ENCODE data around the gene IL37. TPM values are rescaled to one million over a fixed set of nuclear protein-coding genes. Genes with fewer than 3 reads are reported as not detected.

IL37 gene
- total and polyA plus RNA-seq, 2 experiments from 2014 or later, result not detected

DNA sequence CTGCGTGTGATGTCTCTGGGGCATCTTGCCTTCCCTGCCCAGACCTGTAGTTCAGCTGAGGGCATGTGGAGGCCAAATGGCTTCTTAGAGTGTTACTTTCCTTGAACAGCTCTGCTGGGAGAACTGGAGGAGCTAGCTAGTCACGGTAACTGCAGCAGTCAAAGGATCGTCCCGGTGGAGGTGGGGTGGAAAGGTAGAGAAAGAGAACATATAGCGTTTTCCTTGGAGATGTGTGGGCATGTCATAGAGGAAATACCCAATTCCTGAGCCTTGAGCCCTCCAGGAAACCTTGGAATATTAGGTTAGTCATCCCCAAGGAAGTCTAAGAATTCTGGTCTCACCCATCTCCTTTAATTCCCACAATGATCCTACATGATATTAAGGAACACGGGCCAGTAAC, 33.5 kb upstream of the IL37 start (continued):
- TF ChIP-seq, protein P1, sequence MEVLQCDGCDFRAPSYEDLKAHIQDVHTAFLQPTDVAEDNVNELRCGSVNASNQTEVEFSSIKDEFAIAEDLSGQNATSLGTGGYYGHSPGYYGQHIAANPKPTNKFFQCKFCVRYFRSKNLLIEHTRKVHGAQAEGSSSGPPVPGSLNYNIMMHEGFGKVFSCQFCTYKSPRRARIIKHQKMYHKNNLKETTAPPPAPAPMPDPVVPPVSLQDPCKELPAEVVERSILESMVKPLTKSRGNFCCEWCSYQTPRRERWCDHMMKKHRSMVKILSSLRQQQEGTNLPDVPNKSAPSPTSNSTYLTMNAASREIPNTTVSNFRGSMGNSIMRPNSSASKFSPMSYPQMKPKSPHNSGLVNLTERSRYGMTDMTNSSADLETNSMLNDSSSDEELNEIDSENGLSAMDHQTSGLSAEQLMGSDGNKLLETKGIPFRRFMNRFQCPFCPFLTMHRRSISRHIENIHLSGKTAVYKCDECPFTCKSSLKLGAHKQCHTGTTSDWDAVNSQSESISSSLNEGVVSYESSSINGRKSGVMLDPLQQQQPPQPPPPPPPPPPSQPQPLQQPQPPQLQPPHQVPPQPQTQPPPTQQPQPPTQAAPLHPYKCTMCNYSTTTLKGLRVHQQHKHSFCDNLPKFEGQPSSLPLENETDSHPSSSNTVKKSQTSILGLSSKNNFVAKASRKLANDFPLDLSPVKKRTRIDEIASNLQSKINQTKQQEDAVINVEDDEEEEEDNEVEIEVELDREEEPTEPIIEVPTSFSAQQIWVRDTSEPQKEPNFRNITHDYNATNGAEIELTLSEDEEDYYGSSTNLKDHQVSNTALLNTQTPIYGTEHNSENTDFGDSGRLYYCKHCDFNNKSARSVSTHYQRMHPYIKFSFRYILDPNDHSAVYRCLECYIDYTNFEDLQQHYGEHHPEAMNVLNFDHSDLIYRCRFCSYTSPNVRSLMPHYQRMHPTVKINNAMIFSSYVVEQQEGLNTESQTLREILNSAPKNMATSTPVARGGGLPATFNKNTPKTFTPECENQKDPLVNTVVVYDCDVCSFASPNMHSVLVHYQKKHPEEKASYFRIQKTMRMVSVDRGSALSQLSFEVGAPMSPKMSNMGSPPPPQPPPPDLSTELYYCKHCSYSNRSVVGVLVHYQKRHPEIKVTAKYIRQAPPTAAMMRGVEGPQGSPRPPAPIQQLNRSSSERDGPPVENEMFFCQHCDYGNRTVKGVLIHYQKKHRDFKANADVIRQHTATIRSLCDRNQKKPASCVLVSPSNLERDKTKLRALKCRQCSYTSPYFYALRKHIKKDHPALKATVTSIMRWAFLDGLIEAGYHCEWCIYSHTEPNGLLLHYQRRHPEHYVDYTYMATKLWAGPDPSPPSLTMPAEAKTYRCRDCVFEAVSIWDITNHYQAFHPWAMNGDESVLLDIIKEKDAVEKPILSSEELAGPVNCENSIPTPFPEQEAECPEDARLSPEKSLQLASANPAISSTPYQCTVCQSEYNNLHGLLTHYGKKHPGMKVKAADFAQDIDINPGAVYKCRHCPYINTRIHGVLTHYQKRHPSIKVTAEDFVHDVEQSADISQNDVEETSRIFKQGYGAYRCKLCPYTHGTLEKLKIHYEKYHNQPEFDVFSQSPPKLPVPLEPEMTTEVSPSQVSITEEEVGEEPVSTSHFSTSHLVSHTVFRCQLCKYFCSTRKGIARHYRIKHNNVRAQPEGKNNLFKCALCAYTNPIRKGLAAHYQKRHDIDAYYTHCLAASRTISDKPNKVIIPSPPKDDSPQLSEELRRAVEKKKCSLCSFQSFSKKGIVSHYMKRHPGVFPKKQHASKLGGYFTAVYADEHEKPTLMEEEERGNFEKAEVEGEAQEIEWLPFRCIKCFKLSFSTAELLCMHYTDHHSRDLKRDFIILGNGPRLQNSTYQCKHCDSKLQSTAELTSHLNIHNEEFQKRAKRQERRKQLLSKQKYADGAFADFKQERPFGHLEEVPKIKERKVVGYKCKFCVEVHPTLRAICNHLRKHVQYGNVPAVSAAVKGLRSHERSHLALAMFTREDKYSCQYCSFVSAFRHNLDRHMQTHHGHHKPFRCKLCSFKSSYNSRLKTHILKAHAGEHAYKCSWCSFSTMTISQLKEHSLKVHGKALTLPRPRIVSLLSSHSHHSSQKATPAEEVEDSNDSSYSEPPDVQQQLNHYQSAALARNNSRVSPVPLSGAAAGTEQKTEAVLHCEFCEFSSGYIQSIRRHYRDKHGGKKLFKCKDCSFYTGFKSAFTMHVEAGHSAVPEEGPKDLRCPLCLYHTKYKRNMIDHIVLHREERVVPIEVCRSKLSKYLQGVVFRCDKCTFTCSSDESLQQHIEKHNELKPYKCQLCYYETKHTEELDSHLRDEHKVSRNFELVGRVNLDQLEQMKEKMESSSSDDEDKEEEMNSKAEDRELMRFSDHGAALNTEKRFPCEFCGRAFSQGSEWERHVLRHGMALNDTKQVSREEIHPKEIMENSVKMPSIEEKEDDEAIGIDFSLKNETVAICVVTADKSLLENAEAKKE (CRISPR knock-in tag; IDR thresholded peaks at IDR 0.05), result no peak
- TF ChIP-seq, protein P2, sequence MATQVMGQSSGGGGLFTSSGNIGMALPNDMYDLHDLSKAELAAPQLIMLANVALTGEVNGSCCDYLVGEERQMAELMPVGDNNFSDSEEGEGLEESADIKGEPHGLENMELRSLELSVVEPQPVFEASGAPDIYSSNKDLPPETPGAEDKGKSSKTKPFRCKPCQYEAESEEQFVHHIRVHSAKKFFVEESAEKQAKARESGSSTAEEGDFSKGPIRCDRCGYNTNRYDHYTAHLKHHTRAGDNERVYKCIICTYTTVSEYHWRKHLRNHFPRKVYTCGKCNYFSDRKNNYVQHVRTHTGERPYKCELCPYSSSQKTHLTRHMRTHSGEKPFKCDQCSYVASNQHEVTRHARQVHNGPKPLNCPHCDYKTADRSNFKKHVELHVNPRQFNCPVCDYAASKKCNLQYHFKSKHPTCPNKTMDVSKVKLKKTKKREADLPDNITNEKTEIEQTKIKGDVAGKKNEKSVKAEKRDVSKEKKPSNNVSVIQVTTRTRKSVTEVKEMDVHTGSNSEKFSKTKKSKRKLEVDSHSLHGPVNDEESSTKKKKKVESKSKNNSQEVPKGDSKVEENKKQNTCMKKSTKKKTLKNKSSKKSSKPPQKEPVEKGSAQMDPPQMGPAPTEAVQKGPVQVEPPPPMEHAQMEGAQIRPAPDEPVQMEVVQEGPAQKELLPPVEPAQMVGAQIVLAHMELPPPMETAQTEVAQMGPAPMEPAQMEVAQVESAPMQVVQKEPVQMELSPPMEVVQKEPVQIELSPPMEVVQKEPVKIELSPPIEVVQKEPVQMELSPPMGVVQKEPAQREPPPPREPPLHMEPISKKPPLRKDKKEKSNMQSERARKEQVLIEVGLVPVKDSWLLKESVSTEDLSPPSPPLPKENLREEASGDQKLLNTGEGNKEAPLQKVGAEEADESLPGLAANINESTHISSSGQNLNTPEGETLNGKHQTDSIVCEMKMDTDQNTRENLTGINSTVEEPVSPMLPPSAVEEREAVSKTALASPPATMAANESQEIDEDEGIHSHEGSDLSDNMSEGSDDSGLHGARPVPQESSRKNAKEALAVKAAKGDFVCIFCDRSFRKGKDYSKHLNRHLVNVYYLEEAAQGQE (IDR thresholded peaks at IDR 0.05; ENCODE audit: unreplicated experiment), result no peak
- TF ChIP-seq JUNB (IDR thresholded peaks at IDR 0.05; ENCODE audit: unreplicated experiment), result no peak

DNA sequence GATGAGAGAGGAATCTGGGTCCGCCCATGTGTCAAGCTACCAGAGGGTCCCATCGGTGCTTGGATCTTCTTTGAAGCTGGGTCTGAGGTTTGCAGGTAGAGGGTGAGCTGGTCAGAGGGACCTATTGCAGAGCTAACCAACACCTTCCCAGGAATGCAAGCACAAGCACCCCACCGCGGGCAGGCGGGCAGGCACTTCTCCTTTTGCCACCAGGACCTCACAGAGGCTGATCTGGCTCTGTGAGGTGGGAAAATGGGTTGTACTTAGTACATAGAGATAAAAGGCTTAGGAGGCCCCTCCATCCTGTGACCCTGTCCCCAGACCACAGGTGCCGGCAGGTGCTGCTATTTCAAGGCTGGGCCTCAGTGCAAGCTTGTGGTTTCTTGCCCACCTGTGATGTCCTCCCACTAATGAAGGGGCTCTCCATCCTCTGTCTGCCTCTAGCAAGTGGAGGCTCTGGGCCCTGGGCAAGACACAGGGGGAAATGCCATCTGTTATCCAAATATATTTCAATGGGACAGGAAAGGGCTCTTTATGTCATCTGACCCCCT, 31.4 kb upstream of the IL37 start:
- H3K4me2 ChIP-seq, result no peak overlapping the region
- H3K4me3 Mint-ChIP-seq, result no peak overlapping the region
- TF ChIP-seq, protein P2 (IDR thresholded peaks at IDR 0.05; ENCODE audit: unreplicated experiment), result no peak
- TF ChIP-seq NANOG (IDR thresholded peaks at IDR 0.05; ENCODE audit: borderline replicate concordance) (no peak), EZH2phosphoT487 (IDR thresholded peaks at IDR 0.05; ENCODE audit: unreplicated experiment) (no peak), ZNF331 (CRISPR knock-in tag; IDR thresholded peaks at IDR 0.05; ENCODE audit: low read depth) (no peak), JUNB (IDR thresholded peaks at IDR 0.05; ENCODE audit: unreplicated experiment) (no peak)
- TF ChIP-seq, protein P3, sequence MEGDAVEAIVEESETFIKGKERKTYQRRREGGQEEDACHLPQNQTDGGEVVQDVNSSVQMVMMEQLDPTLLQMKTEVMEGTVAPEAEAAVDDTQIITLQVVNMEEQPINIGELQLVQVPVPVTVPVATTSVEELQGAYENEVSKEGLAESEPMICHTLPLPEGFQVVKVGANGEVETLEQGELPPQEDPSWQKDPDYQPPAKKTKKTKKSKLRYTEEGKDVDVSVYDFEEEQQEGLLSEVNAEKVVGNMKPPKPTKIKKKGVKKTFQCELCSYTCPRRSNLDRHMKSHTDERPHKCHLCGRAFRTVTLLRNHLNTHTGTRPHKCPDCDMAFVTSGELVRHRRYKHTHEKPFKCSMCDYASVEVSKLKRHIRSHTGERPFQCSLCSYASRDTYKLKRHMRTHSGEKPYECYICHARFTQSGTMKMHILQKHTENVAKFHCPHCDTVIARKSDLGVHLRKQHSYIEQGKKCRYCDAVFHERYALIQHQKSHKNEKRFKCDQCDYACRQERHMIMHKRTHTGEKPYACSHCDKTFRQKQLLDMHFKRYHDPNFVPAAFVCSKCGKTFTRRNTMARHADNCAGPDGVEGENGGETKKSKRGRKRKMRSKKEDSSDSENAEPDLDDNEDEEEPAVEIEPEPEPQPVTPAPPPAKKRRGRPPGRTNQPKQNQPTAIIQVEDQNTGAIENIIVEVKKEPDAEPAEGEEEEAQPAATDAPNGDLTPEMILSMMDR (conservative IDR thresholded peaks at IDR 0.05; ENCODE audit: low read depth in 2 of 2), result no peak

More for the DNA sequence above, 31.4 kb upstream of the IL37 start:
- no peaks in the 10 kb centered on the region for H3K4me1 ChIP-seq (ENCODE audit: insufficient read depth)
- no peak overlapping the region for H2AFZ ChIP-seq
- H3K27me3 ChIP-seq (ENCODE audit: insufficient read depth), result no peaks in the 10 kb centered on the region
- no peaks in the 10 kb centered on the region for H3K79me2 ChIP-seq (replicated peaks; ENCODE audit: insufficient read depth)
- H4K20me1 ChIP-seq (replicated peaks; ENCODE audit: insufficient read depth), result no peaks in the 10 kb centered on the region
- DNase-seq (ENCODE audit: low spot score), result no peak
- no peak for ATAC-seq
- Mint-ChIP-seq H3K36me3 (ENCODE audit: low read depth) (no peaks in the 10 kb centered on the region), H3K27me3 (ENCODE audit: insufficient read depth, low read depth, poor library complexity) (no peaks in the 10 kb centered on the region), H3K27ac (no peak overlapping the region), H3K4me1 (peaks cover 2% of the 10 kb centered on the region; the same call in 2 of the 3 replicates), H3K9me3 (no peaks in the 10 kb centered on the region)
- H3F3A ChIP-seq (replicated peaks; ENCODE audit: low read depth), result no peaks in the 10 kb centered on the region
- H3K36me3 ChIP-seq (ENCODE audit: insufficient read depth), result no peaks in the 10 kb centered on the region
- no peak overlapping the region for H3K27ac ChIP-seq (ENCODE audit: low read depth)
- no peaks in the 10 kb centered on the region for H3K9me2 ChIP-seq (ENCODE audit: insufficient read depth)
- H3K4me3 ChIP-seq, result no peak overlapping the region
